HFF-Myc (cell line): Measurements from ENCODE around the gene DDC.

ENCODE experiments used
- DNase-seq: peaks from one replicate; pipeline ENCODE4 v3.0.0-alpha.2; 2011; ENCODE audit warnings: low read depth; ENCODE audit errors: extremely low read depth
- H3K4me3 ChIP-seq: replicated peaks from 2 replicates; pipeline ENCODE4 v1.5.1; 2011; ENCODE audit warnings: low read depth, mild to moderate bottlenecking, control low read depth, low read length
- CTCF ChIP-seq: IDR thresholded peaks from 2 replicates; pipeline ENCODE4 v1.5.1; 2012; ENCODE audit warnings: mild to moderate bottlenecking, low read depth, low read length, control low read depth; ENCODE audit errors: missing control alignments

The DDC gene

DNA sequence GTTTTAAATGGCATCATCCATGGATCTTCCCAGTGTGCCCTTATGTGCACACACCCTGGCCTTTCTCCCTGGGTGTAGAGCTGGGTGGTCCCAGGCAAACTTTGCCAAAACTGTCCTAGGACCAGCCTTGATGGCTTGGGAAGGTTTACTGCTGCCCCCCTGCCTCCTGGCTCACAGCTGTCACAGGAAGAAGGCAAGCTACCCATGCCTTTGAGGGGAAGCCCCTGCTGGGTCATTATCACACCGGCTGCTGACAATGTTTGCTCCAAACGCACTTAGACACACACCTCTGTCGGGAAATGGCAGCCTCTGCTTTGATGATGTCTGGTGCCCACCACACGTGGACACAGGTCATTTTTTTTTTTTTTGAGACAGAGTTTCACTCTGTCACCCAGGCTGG lies 89.9 kb downstream of the DDC start:
- TF ChIP-seq CTCF = no peak
- no peak for DNase-seq
- H3K4me3 ChIP-seq = no peak overlapping the region

- no peak for TF ChIP-seq CTCF
- DNase-seq = no peak
- H3K4me3 ChIP-seq = no peak overlapping the region
Observed at GRCh38 chr7:50474382-50475160, 90.6 kb downstream of the DDC start.

DNA sequence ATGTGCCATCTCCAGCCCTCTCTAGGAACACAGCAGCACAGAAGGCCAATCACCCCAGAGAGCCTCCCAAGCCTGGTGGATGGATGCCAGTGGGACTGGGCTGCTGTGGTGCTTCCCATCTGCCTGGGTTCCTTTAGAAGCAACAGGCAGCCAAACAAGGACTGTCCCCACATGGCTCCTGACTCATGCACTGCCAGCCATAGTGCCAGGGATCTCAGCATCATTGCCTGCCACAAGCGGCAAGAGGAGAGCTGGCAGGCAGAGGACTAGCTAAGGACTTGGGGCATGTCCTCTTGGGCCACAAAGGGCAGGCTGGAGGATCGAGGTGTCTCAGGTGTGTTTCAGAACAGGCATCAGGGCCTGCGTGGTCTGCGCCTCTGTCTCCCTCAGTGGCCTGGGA lies 91.7 kb downstream of the DDC start:
- TF ChIP-seq CTCF = no peak
- no peak overlapping the region for H3K4me3 ChIP-seq
- no peak for DNase-seq

DNA sequence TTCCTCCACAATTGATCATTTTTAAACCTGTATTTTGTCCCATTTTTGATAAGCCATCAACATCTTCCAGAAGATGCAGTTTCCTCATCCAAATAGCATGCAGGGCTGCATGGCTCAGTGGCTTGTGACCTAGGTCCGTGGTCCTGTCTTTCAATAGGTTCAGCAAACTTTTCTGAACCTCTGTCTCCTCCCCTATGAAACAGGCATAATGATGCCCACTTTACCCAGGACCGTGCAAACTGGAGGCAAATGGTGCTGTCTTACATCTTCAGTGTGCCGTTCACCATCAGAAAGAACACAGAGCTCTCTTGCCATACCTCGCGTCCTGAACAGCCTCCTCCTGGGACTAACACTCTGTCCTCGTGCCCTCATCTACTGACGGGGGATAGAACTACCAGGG lies 92.8 kb downstream of the DDC start:
- TF ChIP-seq CTCF = no peak
- H3K4me3 ChIP-seq = no peak overlapping the region
- no peak for DNase-seq

- no peak overlapping the region for H3K4me3 ChIP-seq
- no peak for TF ChIP-seq CTCF
- DNase-seq = no peak
Observed at GRCh38 chr7:50471970-50472369, 93.2 kb downstream of the DDC start.

- no peak overlapping the region for H3K4me3 ChIP-seq
- TF ChIP-seq CTCF = no peak
- no peak for DNase-seq
Observed at GRCh38 chr7:50470250-50471163, 94.7 kb downstream of the DDC start.
